Esophagus mucosa (tissue), 1 donor: ENCODE measurements around the gene ZSCAN29. TPM values are rescaled to one million over a fixed set of nuclear protein-coding genes. Genes with fewer than 3 reads are reported as not detected.

Experiments
- ATAC-seq: fragments of 200-7000 bp; cut with Tn5 transposase; one replicate; pipeline ENCODE4 v1.9.1; 2020
- total RNA-seq: library from RNA; stranded (reverse); gene quantifications from one replicate; pipeline ENCODE4 v1.2.4, GENCODE V29; 2023
- donor health status: DM: yes; HTN: yes; CAD: no.

ZSCAN29 gene
- total RNA-seq, 1 donor from 2014 or later = 15.4 TPM

DNA sequence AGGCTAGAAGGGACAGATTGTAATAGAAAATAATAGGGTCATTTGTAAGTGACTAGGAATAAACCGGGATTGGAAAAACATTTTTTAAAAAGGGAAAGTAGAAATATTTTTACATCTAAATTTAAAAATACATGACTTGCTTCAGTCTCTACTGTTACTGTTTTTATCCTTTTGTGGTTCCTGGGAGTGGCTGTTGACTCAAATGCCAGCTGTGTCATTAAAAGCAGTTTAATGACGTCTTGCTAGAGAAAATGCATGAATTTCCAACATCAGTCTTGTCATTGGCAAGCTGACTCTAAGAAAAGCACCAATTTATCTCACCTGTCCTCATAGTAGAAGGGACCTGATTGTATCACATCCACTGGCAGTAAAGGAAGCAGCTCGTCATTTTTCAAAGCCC, 23.7 kb downstream of the ZSCAN29 start:
- no peak for ATAC-seq

DNA sequence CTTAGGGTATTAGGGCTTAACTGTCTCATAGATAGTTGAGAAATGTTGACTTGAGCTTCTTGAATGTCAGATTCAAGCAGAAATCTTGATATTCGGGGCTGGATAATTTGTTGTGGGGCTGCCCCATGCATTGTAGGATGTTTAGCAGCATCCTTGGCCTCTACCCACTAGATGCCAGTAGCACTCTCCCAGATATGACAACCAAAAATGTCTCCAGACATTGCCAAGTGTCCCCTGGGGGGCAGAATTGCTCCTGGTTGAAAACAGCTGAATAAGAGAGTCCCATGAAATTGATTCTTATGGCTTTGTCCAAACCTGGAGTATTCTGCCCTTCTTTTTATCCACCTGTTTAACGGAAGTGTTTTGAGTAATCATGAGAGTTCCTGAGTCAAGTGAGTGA, 24.5 kb downstream of the ZSCAN29 start:
- no peak for ATAC-seq

DNA sequence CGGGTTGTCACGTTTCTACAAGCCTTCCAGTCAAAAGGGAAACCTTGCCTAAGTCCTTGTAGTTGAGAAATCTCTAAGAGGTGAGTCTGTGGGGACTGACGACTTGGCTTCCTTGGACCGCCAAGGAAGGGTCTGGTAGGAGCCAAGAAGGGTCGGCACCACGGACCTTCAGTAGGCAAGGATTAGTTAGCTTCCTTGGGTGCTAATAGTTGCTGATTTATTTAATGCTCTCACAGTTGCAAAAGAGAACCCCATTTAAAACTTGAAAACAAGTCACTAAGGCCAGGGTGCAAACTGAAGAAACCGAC, 40.1 kb downstream of the ZSCAN29 start:
- ATAC-seq = no peak

DNA sequence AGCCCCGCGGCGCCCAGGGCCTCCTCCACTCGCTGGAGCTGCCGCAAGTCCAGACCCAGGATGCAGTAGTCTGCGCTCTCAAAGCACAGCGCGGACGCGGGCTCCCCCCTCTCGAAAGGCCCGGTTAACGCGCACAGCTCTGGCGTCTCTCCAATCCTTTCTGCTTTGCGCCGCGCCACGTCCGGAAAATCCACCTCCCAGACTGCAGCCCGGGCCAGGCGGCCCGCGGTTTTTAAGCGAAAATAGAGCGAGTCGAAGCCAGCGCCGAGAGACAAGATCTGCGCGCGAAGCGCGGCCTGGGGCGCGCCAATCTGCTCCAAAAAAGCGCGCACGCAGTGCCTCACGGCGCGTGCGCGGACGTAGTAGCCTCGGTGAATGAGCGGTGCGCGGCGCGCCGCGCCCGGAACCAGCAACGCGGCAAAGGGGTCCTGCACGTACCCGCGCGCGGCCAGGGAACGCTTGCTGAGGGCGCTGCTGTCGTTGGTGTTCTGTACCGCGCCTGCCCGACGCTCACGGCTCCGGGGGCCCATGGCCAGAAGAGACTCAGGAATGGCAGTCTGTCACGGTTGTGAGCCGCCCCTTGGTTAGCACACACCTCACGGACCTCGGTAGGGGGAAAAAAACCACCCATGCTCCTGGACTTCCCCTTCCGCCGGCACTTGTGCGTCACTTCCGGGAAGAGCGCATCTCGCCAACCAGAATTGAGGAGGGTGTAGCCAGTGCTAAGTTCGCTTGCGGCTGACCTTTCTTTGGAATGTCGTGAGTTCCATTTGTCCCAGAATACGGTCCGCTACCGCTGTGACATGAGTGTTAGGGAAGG, 40.7 kb downstream of the ZSCAN29 start, which contains the start of gene LCMT2:
Gene LCMT2, minus strand, starts transcription at position 614 of the 820 bp plus-strand sequence. Its CDS starts 84 bp downstream, at position 530.
- ATAC-seq = peak; percentile 94

DNA sequence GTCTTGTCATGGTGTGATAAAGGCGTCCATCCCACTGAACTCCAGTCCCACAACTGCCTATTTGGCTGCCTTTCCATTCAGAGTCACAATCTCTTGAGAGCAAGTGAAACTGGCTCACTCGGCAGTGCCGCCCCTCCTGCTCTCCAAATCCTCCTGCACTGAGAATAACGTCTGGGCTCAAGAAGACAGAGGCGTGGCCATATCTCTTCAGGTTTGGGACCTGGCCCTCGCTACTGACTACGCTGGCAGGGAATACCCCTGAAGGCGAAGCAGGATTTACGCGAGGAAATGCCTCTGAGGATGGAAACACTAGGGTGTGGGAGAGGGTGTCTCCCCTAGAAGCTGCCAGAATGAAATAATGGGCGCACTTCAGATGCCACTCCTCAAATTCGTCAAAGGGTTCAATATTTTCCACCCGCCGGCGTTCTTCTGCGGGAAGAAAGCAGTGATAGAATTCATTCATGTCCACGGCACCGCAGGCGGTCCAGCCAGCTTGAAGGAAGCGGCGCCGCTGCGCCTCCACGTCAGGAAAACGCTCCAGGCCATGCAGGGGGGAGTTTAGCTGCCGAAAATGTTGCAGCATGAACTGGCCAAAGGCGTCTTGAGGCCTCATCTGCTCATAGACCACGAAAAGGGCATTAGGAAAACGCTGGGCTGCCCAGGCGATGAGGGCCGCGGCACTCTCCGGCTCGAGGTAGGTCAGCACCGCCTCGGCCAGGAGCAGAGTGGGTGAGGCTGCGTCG, 41.5 kb downstream of the ZSCAN29 start:
- ATAC-seq = no peak

DNA sequence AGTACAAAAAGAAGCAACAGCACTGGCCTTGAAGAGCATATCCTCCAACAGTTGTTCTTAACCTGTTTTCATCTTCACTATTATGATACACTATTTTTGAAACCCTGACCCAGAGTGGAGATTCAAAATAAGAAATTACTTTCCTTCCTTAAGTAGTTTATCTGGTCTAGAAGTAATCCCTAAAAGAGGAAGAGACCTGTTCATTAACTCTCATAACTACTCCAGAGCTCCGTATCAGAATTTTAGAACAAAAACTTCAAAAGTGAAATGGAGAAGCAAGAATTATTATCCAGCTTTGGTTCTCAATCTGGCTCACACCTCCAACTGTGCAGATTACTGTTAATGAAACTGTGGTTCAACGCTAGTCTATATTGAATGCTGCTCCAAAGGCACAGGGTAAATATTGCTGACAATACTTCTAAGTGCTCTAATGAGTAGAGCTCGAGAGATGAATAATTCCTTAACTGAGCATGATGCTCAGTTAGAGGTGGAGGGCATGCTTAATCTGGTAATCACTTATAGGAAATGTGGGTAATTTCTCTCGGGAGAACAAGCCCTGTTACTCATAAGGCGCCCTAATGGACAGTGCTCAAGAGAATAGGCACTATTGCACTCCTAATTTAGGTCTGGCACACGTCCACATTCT, 45.7 kb downstream of the ZSCAN29 start:
- ATAC-seq = no peak

DNA sequence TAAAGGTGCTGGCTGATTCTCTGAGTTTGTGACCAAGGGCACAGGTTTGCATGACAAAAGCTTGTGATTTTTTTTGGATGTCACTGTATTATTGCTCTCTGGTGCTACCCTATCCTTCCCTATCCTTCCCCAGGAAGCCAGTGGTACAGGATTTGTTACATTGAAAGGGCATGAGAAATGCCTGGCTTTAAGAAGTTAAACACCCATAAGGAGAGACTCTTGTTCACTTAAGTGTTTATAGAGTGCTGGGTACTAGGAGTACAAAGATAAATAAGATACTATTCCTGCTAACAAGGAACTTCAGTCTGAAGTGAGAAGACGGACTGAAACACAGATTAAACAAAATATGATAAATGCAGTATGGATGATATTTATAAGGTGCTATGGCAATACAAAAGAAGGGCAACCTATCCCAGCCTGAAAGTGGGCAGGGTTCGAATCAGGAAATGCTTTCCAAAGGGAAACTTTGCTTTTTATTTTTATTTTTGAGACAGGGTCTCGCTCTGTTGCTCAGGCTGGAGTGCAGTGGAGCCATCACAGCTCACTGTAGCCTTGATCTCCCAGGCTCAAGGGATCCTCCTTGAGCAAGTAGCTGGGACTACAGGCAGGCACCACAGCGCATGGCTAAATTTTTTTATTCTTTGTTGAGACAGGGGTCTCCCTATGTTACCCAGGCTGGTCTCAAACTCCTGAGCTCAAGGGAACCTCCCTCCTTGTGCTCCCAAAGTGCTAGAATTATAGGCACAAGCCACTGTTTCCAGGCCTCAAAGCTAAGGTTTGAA, 51.7 kb downstream of the ZSCAN29 start:
- no peak for ATAC-seq

DNA sequence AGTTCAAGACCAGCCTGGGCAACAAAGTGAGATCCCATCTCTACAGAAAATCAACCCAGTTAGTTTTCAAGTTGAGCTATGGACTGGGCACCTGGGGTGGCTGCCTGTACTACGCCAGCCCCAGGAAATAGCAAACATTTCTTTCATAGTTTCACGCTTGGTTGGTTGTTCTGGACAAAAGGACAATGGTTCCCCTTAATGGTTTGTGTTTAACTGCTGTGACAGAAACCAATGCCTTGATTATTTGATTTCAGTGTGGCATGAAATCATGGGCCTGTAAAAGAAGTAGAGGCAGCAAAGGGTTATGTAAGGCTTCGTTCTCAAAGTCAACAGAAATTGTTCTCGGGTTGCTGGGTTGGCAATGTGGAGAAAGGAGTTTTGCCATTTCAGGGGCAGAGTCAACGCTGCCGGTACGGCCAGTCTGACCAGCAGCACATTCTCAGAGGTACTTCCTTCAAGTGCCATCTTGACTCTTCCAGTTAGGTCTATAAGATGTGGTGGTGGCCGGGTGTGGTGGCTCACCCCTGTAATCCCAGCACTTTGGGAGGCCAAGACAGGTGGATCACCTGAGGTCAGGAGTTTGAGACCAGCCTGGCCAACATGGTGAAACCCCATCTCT, 53.2 kb downstream of the ZSCAN29 start:
- peak; percentile 24 for ATAC-seq

DNA sequence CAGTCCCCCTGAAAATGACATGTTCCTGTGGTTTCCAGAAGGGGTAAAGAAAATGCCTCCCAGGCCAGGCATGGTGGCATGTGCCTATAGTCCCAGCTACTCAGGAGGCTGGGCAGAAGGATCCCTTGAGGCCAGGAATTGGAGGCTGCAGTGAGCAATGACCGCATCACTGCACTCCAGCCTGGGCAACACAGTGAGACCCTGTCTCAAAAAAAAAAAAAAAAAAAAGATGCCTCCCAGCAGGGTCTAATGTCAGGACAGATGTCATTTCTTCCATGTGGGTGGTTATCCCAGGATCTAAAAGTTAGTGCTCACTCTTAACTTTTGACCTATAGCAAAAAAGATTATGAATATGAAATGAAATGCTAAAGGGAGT, 53.9 kb downstream of the ZSCAN29 start:
- ATAC-seq = no peak

DNA sequence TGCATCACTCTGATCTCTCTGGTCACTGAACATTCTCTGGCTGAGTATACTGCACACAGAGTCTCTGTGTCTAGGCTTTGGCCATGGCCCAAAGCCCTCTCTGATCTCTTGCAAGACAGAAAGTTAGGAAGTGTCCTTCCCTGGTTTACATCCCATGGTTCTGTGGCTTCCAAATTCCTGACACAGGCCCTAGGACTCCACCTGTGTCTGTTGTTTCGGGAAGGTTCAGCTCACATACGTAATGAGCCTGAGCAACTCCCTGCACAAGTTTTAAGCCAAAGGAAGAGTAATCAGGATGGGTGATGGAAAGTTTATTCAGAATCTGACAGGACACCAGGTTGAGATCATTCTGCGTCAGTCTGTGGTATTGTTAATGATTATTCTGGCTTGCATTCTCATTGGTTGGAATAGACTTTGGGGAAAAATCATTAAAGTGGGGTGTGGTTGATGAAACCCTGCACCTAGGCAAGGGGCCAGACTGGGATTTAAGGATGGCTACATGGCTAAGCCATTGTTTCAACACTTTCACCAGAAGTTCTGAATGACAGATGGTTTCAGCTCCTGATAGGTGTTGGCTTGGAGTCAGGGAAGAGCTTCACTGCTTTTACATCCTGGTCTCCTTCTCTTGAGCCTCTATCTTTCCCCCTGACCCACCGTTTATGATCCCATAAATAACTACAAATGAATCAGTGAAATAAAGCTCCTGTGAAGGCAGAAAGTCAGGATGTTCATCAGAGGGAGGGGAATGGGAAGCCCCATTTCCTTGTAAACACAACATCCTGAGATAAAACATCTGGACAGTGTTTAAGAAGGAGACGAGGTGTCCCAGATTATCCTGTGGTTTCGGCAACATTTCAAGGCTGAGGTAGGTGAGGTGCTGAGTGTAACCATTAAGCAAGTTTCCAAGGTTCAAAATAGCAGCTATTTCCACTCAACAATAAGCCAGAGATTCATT, 54.5 kb downstream of the ZSCAN29 start:
- peak; percentile 81 for ATAC-seq

DNA sequence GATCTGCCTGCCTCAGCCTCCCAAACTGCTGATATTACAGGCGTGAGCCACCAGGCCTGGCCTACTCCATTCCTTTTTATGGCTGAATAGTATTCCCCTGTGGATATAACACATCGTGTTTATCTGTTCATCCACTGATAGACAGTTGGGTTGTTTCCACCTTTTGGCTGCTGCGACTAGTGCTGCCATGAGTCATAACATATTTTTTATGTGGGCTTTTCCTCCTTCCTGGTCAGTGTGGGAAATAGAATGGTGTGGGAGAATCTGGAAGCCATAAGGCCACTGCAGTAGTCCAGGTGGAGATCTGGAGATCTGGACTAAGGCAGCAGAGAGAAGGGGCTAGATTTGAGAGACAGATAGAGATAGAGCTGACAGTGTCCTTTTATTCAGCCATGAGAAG, 56.7 kb downstream of the ZSCAN29 start:
- peak; percentile 13 for ATAC-seq

DNA sequence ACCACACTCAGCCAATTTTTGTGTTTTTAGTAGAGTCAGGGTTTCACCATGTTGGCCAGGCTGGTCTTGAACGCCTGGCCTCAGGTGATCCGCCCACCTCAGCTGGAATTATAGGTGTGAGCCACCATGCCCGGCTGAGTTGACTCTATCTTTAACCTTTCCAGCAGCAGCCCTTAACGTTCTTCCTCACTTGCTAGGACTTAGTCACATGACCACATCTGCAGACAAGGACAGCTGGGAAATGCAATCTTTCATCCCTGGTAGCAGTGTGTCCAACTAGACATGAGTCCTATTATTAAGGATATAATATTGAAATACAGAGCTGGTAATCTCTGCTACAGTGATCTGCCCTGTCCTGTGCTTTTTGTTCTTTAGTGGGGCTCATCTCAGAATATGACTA, 58.5 kb downstream of the ZSCAN29 start:
- no peak for ATAC-seq

Other genes starting within 250 kb of the ZSCAN29 start
- 11.8 TPM for gene TMEM62, start 237.5 kb downstream of the ZSCAN29 start, total RNA-seq
- 53.1 TPM for gene CCNDBP1, start 185.6 kb downstream of the ZSCAN29 start, total RNA-seq
- gene EPB42, start 150.0 kb downstream of the ZSCAN29 start, total RNA-seq = not detected
- 13.5 TPM for gene TGM5, start 104.1 kb downstream of the ZSCAN29 start, total RNA-seq
- gene TGM7, start 68.8 kb downstream of the ZSCAN29 start, total RNA-seq = 0.40 TPM
- gene LCMT2, start 40.5 kb downstream of the ZSCAN29 start, total RNA-seq = 7.8 TPM
- gene TUBGCP4, start 58 bp upstream of the ZSCAN29 start, total RNA-seq = 10.7 TPM
- gene TP53BP1, start 122.1 kb upstream of the ZSCAN29 start, total RNA-seq = 16.5 TPM
- gene MAP1A, start 146.6 kb upstream of the ZSCAN29 start, total RNA-seq = 0.76 TPM
- 27.3 TPM for gene PPIP5K1, start 219.2 kb upstream of the ZSCAN29 start, total RNA-seq
- gene CKMT1B, start 223.0 kb upstream of the ZSCAN29 start, total RNA-seq = 50.7 TPM
- not detected for gene STRC, start 247.8 kb upstream of the ZSCAN29 start, total RNA-seq